Naive B cell (primary cell): ENCODE measurements around the gene C2CD3. TPM values are rescaled to one million over a fixed set of nuclear protein-coding genes. Genes with fewer than 3 reads are reported as not detected.

Experiments
- ATAC-seq, 2 donors: fragments of 150-1000 bp; cut with Tn5 transposase; 2 replicates each; pipeline ENCODE4 v1.10.0; 2021; ENCODE audit warnings: low read depth in 2 of 2, mild to moderate bottlenecking in 2 of 2, moderate library complexity in 2 of 2
- DNase-seq: peaks from one replicate; pipeline ENCODE4 v3.0.0; 2022
- H3K27ac Mint-ChIP-seq, 6 donors: one replicate each; pipeline ENCODE4 v1.8.0; 2020 to 2022; ENCODE audit warnings: mild to moderate bottlenecking in 6 of 6, mixed read lengths in 6 of 6, moderate library complexity in 5 of 6, inconsistent platforms in 2 of 6
- H3K27me3 Mint-ChIP-seq, 3 donors: one replicate each; pipeline ENCODE4 v1.8.0; 2021 to 2022; ENCODE audit warnings: mixed read lengths in 3 of 3, mild to moderate bottlenecking in 1 of 3
- H3K36me3 Mint-ChIP-seq, 2 donors: one replicate each; pipeline ENCODE4 v1.8.0; 2020 to 2022; ENCODE audit warnings: mixed read lengths in 2 of 2, inconsistent platforms in 1 of 2, mild to moderate bottlenecking in 1 of 2
- H3K4me1 Mint-ChIP-seq, 3 donors: one replicate each; pipeline ENCODE4 v1.8.0; 2020 to 2022; ENCODE audit warnings: mixed read lengths in 3 of 3, inconsistent platforms in 1 of 3, mild to moderate bottlenecking in 1 of 3, moderate library complexity in 1 of 3
- H3K4me3 Mint-ChIP-seq, 8 donors: one replicate each; pipeline ENCODE4 v1.8.0; 2020 to 2022; ENCODE audit warnings: mild to moderate bottlenecking in 8 of 8, mixed read lengths in 8 of 8, moderate library complexity in 8 of 8, inconsistent platforms in 2 of 8
- H3K9me3 Mint-ChIP-seq, 7 donors: one replicate each; pipeline ENCODE4 v1.8.0; 2020 to 2022; ENCODE audit warnings: mixed read lengths in 7 of 7, mild to moderate bottlenecking in 5 of 7, inconsistent platforms in 2 of 7, moderate library complexity in 1 of 7
- polyA plus RNA-seq, 6 donors: library from polyadenylated mRNA; unstranded; fragments of 300-500 nt; fragmentation: Illumina TruSeq; gene quantifications; one replicate each; pipeline ENCODE4 v1.2.3, GENCODE V29; 2021; ENCODE audit warnings: low read depth in 6 of 6

C2CD3 gene
- polyA plus RNA-seq, 6 donors from 2014 or later: 4.6 to 22.2 (median 9.9) TPM

DNA sequence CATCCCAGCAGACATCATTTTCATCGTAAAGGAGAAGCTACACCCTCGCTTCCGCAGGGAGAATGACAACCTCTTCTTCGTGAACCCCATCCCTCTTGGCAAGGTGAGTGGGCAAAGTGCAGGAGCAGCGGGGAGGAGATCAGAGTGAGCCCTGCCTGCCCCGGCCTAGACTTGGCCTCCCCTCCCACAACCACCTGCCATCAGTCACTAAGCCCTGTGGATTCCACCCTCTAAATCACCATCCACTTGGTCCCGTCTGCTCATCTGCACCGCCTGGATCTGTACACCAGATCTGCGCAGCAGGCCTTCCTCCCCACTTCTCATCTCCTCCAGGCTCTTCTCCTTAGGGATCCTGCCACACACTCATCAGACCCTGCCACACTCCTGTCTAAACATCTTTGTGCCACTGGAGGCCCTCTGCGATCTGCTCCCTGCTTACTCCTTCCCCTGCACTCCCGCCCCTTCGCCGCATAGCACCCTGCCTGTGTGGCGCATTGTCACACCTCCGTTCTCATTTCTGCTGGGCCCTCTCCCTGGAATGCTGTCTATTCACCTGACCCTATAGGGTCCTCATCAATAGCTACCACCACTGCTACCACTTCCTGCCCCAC lies 202.3 kb downstream of the C2CD3 start:
- ATAC-seq (no peak), DNase-seq (no peak)
- no peaks in the 10 kb centered on the region for H3K36me3 Mint-ChIP-seq
- H3K4me1 Mint-ChIP-seq: peaks cover 55 to 75% (median 69%) of the 10 kb centered on the region in 3 donors
- peak overlapping the region; percentile 62 to 99 (median 88) for H3K27ac Mint-ChIP-seq
- no peaks in the 10 kb centered on the region for H3K27me3 Mint-ChIP-seq
- no peaks in the 10 kb centered on the region for H3K9me3 Mint-ChIP-seq
- peak overlapping the region in 5 of 8 donors; percentile 14 to 61 (median 47) for H3K4me3 Mint-ChIP-seq

DNA sequence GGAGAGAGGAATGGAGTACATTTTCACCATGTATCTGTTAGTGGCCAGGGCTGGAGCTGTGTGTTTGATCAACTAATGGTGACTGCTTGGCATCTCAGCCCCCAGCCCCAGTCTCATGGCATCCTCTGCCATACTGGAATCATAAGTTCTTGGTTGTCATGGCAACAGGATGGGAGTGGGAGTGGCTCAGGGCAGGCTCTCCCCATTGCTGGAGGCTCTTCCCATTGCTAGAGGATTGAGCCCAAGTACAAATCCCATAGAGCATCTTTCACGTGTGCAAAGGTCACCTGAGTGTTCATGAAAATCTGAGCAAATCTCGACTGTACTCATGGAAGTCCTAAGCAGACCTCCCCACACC lies 205.1 kb downstream of the C2CD3 start:
- no peak for DNase-seq
- Mint-ChIP-seq H3K4me3 (peak overlapping the region in 1 of 8 donors; percentile 22), H3K9me3 (no peaks in the 10 kb centered on the region), H3K4me1 (peaks cover 33 to 48% (median 42%) of the 10 kb centered on the region in 3 donors), H3K27ac (peak overlapping the region in 2 of 6 donors; percentile 54 to 60), H3K36me3 (no peaks in the 10 kb centered on the region), H3K27me3 (no peaks in the 10 kb centered on the region)
- ATAC-seq: no peak

DNA sequence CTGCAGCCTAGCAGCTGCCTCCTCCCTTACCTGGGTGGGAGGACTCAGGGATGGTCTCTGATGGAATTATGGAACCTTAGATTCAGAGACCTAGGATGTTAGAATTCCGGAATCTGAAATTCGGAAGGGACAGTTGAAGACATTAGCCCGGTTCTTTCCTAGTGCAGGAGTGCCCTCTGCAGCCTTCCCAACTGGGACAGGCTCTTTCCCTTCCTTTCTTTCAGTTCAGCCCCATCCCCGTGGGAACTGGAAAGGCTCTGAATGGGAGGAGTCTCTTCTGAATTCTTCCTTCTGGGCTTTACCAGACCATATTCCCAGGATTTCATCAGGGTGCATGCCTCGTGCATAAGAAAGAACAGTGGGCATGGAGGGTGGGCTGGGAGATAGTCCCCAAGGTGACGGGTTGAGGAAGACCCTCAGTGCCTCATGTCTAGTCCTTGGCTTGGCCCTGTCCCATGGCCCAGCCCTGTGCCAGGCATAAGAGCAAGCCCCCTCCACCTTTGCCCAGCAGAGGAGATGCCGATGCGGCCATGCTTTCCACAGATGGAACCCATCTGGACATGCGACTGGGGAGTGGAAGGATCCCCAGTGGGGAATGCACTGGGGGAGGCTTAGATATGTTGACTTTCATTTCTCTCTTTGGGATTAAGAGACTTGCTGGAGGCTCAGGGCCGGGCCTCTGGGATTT lies 205.6 kb downstream of the C2CD3 start:
- no peak overlapping the region for H3K4me3 Mint-ChIP-seq
- H3K9me3 Mint-ChIP-seq: no peaks in the 10 kb centered on the region
- DNase-seq (no peak), ATAC-seq (no peak)
- no peaks in the 10 kb centered on the region for H3K27me3 Mint-ChIP-seq
- H3K27ac Mint-ChIP-seq: peak overlapping the region in 2 of 6 donors; percentile 37 to 54
- peaks cover 31 to 43% (median 37%) of the 10 kb centered on the region in 3 donors for H3K4me1 Mint-ChIP-seq
- H3K36me3 Mint-ChIP-seq: no peaks in the 10 kb centered on the region

DNA sequence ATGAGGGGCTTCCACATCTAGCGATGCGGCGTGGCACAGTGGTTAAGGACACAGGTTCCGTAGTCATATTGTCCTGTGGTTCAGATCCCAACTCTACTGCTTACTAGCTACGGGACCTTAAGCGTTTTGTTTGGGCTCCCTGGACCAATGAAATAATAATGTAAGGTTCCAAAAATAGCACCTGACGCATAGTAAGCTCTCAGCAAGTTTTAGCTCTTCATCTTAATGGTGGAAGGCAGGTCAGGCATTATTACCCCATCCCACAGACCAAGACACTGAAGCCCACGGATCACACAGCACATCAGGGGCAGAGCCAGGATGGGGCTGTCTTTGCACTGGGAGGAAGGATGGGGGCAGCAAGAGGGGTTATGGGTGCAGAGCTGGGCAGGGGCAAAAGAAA lies 206.9 kb downstream of the C2CD3 start:
- Mint-ChIP-seq H3K27ac (peak overlapping the region in 4 of 6 donors; percentile 57 to 93 (median 71)), H3K27me3 (no peaks in the 10 kb centered on the region), H3K9me3 (no peaks in the 10 kb centered on the region), H3K4me3 (peak overlapping the region in 4 of 8 donors; percentile 2 to 42 (median 19)), H3K36me3 (no peaks in the 10 kb centered on the region), H3K4me1 (peaks cover 18 to 29% (median 23%) of the 10 kb centered on the region in 3 donors)
- DNase-seq (no peak), ATAC-seq (peak in 1 of 2 donors; percentile 3)

Other genes starting within 250 kb of the C2CD3 start
- under 1 TPM in 4 of 6 donors, not detected in 2; 0.32 to 0.72 (median 0.37) TPM for gene DNAJB13, start 220.0 kb downstream of the C2CD3 start, polyA plus RNA-seq
- gene UCP2, start 188.2 kb downstream of the C2CD3 start, polyA plus RNA-seq: 1,000 to 10,000 TPM; 1,601 to 2,628 (median 2,020) TPM
- gene UCP3, start 161.9 kb downstream of the C2CD3 start, polyA plus RNA-seq: under 1 TPM in 3 of 6 donors, not detected in 3; 0.09 to 0.31 (median 0.11) TPM
- gene PPME1, start 287 bp upstream of the C2CD3 start, polyA plus RNA-seq: 10 to 100 TPM in 3 of 6 donors, 1 to 10 TPM in 3; 5.4 to 12.7 (median 10.7) TPM
- gene P4HA3, start 140.6 kb upstream of the C2CD3 start, polyA plus RNA-seq: not detected
- 1 to 10 TPM; 3.6 to 6.4 (median 5.1) TPM for gene PGM2L1, start 227.4 kb upstream of the C2CD3 start, polyA plus RNA-seq